ENCODE data around the gene CFHR4.

- TF ChIP-seq CTCF (conservative IDR thresholded peaks at IDR 0.05) (no peak), EZH2 (IDR thresholded peaks at IDR 0.05; ENCODE audit: low read depth) (no peak)
These were observed 29.0 kb upstream of the CFHR4 start for GRCh38 chr1:196858811-196859210.
